ENCODE results near the gene PLXNC1. TPM values are rescaled to one million over a fixed set of nuclear protein-coding genes. Genes with fewer than 3 reads are reported as not detected.
A peak's percentile ranks its signal among the peaks of the same experiment; 100 is the strongest.

The PLXNC1 gene
- total RNA-seq, 5 donors from 2014 or later (not counting 1 experiment from before 2014, with no cell fraction given), result 12.9 to 23.9 (median 19.2) TPM

GRCh38 chr12:94272280-94272679 is 123.9 kb downstream of the PLXNC1 start:
- H3K36me3 Mint-ChIP-seq, result peaks cover 31% of the 10 kb centered on the region
- CTCF ChIA-PET, result no interaction called here
- Histone ChIP-seq H3K4me1 (ENCODE audit: control insufficient read depth in 1 of 2, extremely low read depth in 1 of 2, insufficient read depth in 2 of 2, low read length in 2 of 2) (peaks cover 6 to 15% of the 10 kb centered on the region in 2 experiments), H3K36me3 (ENCODE audit: control insufficient read depth in 2 of 2, extremely low read depth in 1 of 2, insufficient read depth in 1 of 2, low read length in 1 of 2) (no peaks in the 10 kb centered on the region), H3K9me3 (no peaks in the 10 kb centered on the region), H3K4me3 (ENCODE audit: control insufficient read depth in 1 of 2, extremely low read depth in 1 of 2, low read length in 1 of 2) (no peak overlapping the region), H3K27ac (ENCODE audit: low read length) (no peak overlapping the region), H3K27me3 (replicated peaks in 1 of 2; ENCODE audit: control insufficient read depth in 2 of 2, extremely low read depth in 1 of 2, insufficient read depth in 2 of 2, low read length in 1 of 2) (no peaks in the 10 kb centered on the region)
- no peaks in the 10 kb centered on the region for H3K9me3 Mint-ChIP-seq
- H3K4me3 Mint-ChIP-seq, result no peak overlapping the region
- H3K4me1 Mint-ChIP-seq, result peaks cover 12 to 42% (median 32%) of the 10 kb centered on the region in 3 donors
- 80% methylated on average over 3 of the region's 5 CpGs for WGBS (ENCODE audit: insufficient coverage)
- ATAC-seq (replicated peaks in 1 of 4) (no peak), DNase-seq (no peak)
- no peak overlapping the region for H3K27ac Mint-ChIP-seq
- POLR2A ChIA-PET, result no interaction called here
- H3K27me3 Mint-ChIP-seq, result no peaks in the 10 kb centered on the region

GRCh38 chr12:94273272-94273671 is 124.9 kb downstream of the PLXNC1 start:
- Mint-ChIP-seq H3K9me3 (no peaks in the 10 kb centered on the region), H3K4me3 (no peak overlapping the region), H3K27ac (no peak overlapping the region), H3K27me3 (no peaks in the 10 kb centered on the region), H3K36me3 (peaks cover 32% of the 10 kb centered on the region), H3K4me1 (peaks cover 12 to 34% (median 24%) of the 10 kb centered on the region in 3 donors)
- no peak overlapping the region for H3K27ac ChIP-seq (ENCODE audit: low read length)
- H3K27me3 ChIP-seq (replicated peaks in 1 of 2; ENCODE audit: control insufficient read depth in 2 of 2, extremely low read depth in 1 of 2, insufficient read depth in 2 of 2, low read length in 1 of 2), result no peaks in the 10 kb centered on the region
- ChIA-PET CTCF (interaction anchor here in 1 of 2 donors (0.6 kb wide), 1 partner anchor 52 kb away, joined by 3 read pairs; no protein-coding TSS in a partner anchor), POLR2A (interaction anchor here in 1 of 2 donors (0.5 kb wide), 1 partner anchor 1256 kb away, joined by 9 read pairs; no protein-coding TSS in a partner anchor)
- 100% methylated on average over 2 of the region's 3 CpGs for WGBS (ENCODE audit: insufficient coverage)
- DNase-seq (no peak), ATAC-seq (replicated peaks in 1 of 4) (no peak)
- no peak overlapping the region for H3K4me3 ChIP-seq (ENCODE audit: control insufficient read depth in 1 of 2, extremely low read depth in 1 of 2, low read length in 1 of 2)
- H3K36me3 ChIP-seq (ENCODE audit: control insufficient read depth in 2 of 2, extremely low read depth in 1 of 2, insufficient read depth in 1 of 2, low read length in 1 of 2), result no peaks in the 10 kb centered on the region
- peaks cover 6 to 8% of the 10 kb centered on the region in 2 experiments for H3K4me1 ChIP-seq (ENCODE audit: control insufficient read depth in 1 of 2, extremely low read depth in 1 of 2, insufficient read depth in 2 of 2, low read length in 2 of 2)
- H3K9me3 ChIP-seq, result no peaks in the 10 kb centered on the region

GRCh38 chr12:94276725-94277124 is 128.3 kb downstream of the PLXNC1 start:
- no peak overlapping the region for H3K27ac ChIP-seq (ENCODE audit: low read length)
- WGBS (ENCODE audit: insufficient coverage), result 100% methylated on average over 1 of the region's 6 CpGs
- H3K36me3 ChIP-seq (ENCODE audit: control insufficient read depth in 2 of 2, extremely low read depth in 1 of 2, insufficient read depth in 1 of 2, low read length in 1 of 2), result peaks cover 0 to 8% of the 10 kb centered on the region in 2 donors
- peaks cover 34% of the 10 kb centered on the region for H3K36me3 Mint-ChIP-seq
- DNase-seq (no peak), ATAC-seq (replicated peaks in 1 of 4) (no peak)
- peaks cover 9 to 11% (median 10%) of the 10 kb centered on the region in 3 donors for H3K4me1 Mint-ChIP-seq
- no peaks in the 10 kb centered on the region for H3K27me3 Mint-ChIP-seq
- no peaks in the 10 kb centered on the region for H3K9me3 ChIP-seq
- no peak overlapping the region for H3K4me3 ChIP-seq (ENCODE audit: control insufficient read depth in 1 of 2, extremely low read depth in 1 of 2, low read length in 1 of 2)
- H3K9me3 Mint-ChIP-seq, result no peaks in the 10 kb centered on the region
- ChIA-PET POLR2A (no interaction called here), CTCF (interaction anchor here in 1 of 2 donors (0.7 kb wide), 1 partner anchor 347 kb away, joined by 3 read pairs; no protein-coding TSS in a partner anchor)
- peaks cover 0 to 2% of the 10 kb centered on the region in 2 experiments for H3K4me1 ChIP-seq (ENCODE audit: control insufficient read depth in 1 of 2, extremely low read depth in 1 of 2, insufficient read depth in 2 of 2, low read length in 2 of 2)
- H3K27ac Mint-ChIP-seq, result no peak overlapping the region
- no peaks in the 10 kb centered on the region for H3K27me3 ChIP-seq (replicated peaks in 1 of 2; ENCODE audit: control insufficient read depth in 2 of 2, extremely low read depth in 1 of 2, insufficient read depth in 2 of 2, low read length in 1 of 2)
- no peak overlapping the region for H3K4me3 Mint-ChIP-seq

DNA sequence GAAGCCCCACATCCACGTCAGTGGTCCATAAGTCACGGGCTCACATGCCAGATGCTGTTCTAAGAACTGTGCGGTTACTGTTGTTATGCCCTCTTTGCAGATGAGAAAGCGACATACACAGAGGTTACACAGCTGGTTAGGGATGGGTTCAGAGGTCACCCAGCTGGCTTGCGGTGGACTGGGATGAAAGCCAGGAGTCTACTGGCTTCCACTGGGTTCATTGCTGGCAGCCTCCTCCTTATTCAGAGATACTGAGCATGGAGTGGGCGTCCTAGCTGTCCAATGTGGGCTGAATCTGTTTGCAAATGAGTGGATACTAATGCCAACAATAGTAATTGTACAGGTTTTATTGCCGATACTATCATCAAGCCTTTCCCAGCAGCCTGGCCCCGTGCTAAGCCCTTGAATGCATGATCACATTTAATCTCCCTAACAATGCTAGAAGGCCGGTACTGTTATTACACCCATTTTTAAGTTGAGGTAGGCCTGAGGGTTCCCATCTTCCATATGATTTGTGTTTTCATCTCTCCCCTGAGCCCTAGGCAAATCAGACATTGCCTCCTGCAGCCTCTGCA is 129.1 kb downstream of the PLXNC1 start:
- ATAC-seq (replicated peaks in 1 of 4), result no peak
- Histone ChIP-seq H3K9me3 (no peaks in the 10 kb centered on the region), H3K36me3 (ENCODE audit: control insufficient read depth in 2 of 2, extremely low read depth in 1 of 2, insufficient read depth in 1 of 2, low read length in 1 of 2) (peaks cover 0 to 8% of the 10 kb centered on the region in 2 donors), H3K4me1 (ENCODE audit: control insufficient read depth in 1 of 2, extremely low read depth in 1 of 2, insufficient read depth in 2 of 2, low read length in 2 of 2) (peaks cover 3 to 6% of the 10 kb centered on the region in 2 experiments), H3K4me3 (ENCODE audit: control insufficient read depth in 1 of 2, extremely low read depth in 1 of 2, low read length in 1 of 2) (no peak overlapping the region), H3K27me3 (replicated peaks in 1 of 2; ENCODE audit: control insufficient read depth in 2 of 2, extremely low read depth in 1 of 2, insufficient read depth in 2 of 2, low read length in 1 of 2) (no peaks in the 10 kb centered on the region), H3K27ac (ENCODE audit: low read length) (no peak overlapping the region)
- peaks cover 11 to 13% (median 12%) of the 10 kb centered on the region in 3 donors for H3K4me1 Mint-ChIP-seq
- no peaks in the 10 kb centered on the region for H3K9me3 Mint-ChIP-seq
- H3K36me3 Mint-ChIP-seq, result peaks cover 36% of the 10 kb centered on the region
- H3K27me3 Mint-ChIP-seq, result no peaks in the 10 kb centered on the region
- CTCF ChIA-PET, result no interaction called here
- 96% methylated on average over 6 of the region's 9 CpGs for WGBS (ENCODE audit: insufficient coverage)
- POLR2A ChIA-PET, result no interaction called here
- no peak overlapping the region for H3K27ac Mint-ChIP-seq
- H3K4me3 Mint-ChIP-seq, result no peak overlapping the region
- no peak for DNase-seq

DNA sequence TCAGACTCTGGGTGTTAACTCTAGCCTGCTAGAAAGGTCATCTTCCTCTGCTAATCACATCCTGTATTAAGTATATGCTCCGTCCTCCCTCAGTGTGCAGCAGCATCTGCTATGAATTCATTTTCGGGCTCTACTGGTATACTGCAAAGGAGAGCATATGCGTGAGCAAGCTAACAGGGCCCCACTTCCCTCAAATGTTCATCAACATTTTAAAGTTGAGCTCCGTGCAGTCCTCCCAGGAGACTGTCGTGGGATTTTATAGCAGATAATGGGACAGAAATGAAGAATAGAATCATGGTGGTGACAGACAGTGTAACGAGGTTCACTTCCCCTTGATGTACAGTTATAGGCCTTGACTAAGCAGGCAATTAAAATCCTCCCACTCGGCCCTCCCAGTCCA is 131.7 kb downstream of the PLXNC1 start:
- Mint-ChIP-seq H3K4me1 (peaks cover 22 to 35% (median 26%) of the 10 kb centered on the region in 3 donors), H3K27me3 (no peaks in the 10 kb centered on the region), H3K9me3 (no peaks in the 10 kb centered on the region), H3K36me3 (peaks cover 37% of the 10 kb centered on the region), H3K4me3 (no peak overlapping the region), H3K27ac (peak overlapping the region; percentile 59 to 68)
- peaks cover 0 to 10% of the 10 kb centered on the region in 2 donors for H3K36me3 ChIP-seq (ENCODE audit: control insufficient read depth in 2 of 2, extremely low read depth in 1 of 2, insufficient read depth in 1 of 2, low read length in 1 of 2)
- ATAC-seq (replicated peaks in 1 of 4) (no peak), DNase-seq (no peak)
- no peaks in the 10 kb centered on the region for H3K9me3 ChIP-seq
- ChIA-PET POLR2A (interaction anchor here in 1 of 2 donors (0.6 kb wide), 1 partner anchor 17 kb away, joined by 3 read pairs; no protein-coding TSS in a partner anchor), CTCF (no interaction called here)
- H3K4me1 ChIP-seq (ENCODE audit: control insufficient read depth in 1 of 2, extremely low read depth in 1 of 2, insufficient read depth in 2 of 2, low read length in 2 of 2), result peaks cover 8 to 23% of the 10 kb centered on the region in 2 experiments
- H3K27ac ChIP-seq (ENCODE audit: low read length), result no peak overlapping the region
- no peak overlapping the region for H3K4me3 ChIP-seq (ENCODE audit: control insufficient read depth in 1 of 2, extremely low read depth in 1 of 2, low read length in 1 of 2)
- no peaks in the 10 kb centered on the region for H3K27me3 ChIP-seq (replicated peaks in 1 of 2; ENCODE audit: control insufficient read depth in 2 of 2, extremely low read depth in 1 of 2, insufficient read depth in 2 of 2, low read length in 1 of 2)
- WGBS (ENCODE audit: insufficient coverage), result 89% methylated on average over 2 of the region's 7 CpGs

DNA sequence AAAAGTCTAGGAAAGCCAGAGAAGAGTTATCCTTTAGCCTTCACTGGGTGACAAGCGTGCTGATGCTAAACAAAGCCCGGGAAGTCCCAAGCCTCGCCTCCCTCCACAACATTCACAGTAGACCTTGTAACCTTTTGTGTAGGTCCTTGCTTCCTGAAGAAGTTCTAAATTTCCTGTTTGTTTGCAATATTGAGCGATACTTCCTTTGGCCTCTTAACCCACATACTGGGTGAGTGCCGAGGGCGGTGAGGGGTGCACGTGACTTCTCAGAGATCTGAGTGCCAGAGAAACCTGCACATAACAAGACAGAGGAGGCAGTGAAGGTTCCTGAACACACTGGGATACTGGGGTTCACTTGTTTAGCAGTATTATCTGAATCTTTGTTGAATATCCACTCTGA is 134.3 kb downstream of the PLXNC1 start:
- Histone ChIP-seq H3K27ac (ENCODE audit: low read length) (peak overlapping the region; percentile 74), H3K27me3 (replicated peaks in 1 of 2; ENCODE audit: control insufficient read depth in 2 of 2, extremely low read depth in 1 of 2, insufficient read depth in 2 of 2, low read length in 1 of 2) (no peaks in the 10 kb centered on the region), H3K4me3 (ENCODE audit: control insufficient read depth in 1 of 2, extremely low read depth in 1 of 2, low read length in 1 of 2) (no peak overlapping the region), H3K9me3 (no peaks in the 10 kb centered on the region), H3K4me1 (ENCODE audit: control insufficient read depth in 1 of 2, extremely low read depth in 1 of 2, insufficient read depth in 2 of 2, low read length in 2 of 2) (peaks cover 8 to 23% of the 10 kb centered on the region in 2 experiments), H3K36me3 (ENCODE audit: control insufficient read depth in 2 of 2, extremely low read depth in 1 of 2, insufficient read depth in 1 of 2, low read length in 1 of 2) (peaks cover 0 to 22% of the 10 kb centered on the region in 2 donors)
- Mint-ChIP-seq H3K9me3 (no peaks in the 10 kb centered on the region), H3K4me3 (peak overlapping the region; percentile 22 to 81 (median 37)), H3K36me3 (peaks cover 47% of the 10 kb centered on the region), H3K27ac (peak overlapping the region; percentile 95), H3K27me3 (no peaks in the 10 kb centered on the region), H3K4me1 (peaks cover 22 to 36% (median 26%) of the 10 kb centered on the region in 3 donors)
- DNase-seq (peak; percentile 16 to 68 (median 49)), ATAC-seq (replicated peaks in 1 of 4) (peak; percentile 80 to 97 (median 94))
- WGBS (ENCODE audit: insufficient coverage), result no CpG with 5 or more reads among the region's 7 CpGs
- ChIA-PET CTCF (no interaction called here), POLR2A (no interaction called here)
